Spleen (tissue), 11 donors: Measurements from ENCODE around the gene CMSS1. TPM values are rescaled to one million over a fixed set of nuclear protein-coding genes. Genes with fewer than 3 reads are reported as not detected.

ENCODE experiments used
- DNase-seq: peaks from one replicate; pipeline ENCODE4 v3.0.0-alpha.2; 2020
- H3K27ac ChIP-seq, 8 donors: fragments of 200-600 bp; sonication (generic) in 7 of 8; 1 replicate in 4 of 8; 2 replicates in 4 of 8; pipeline versions ENCODE4 v1.5.0 to v1.8.0; 2016 to 2021; ENCODE audit warnings: inconsistent platforms in 4 of 8, mild to moderate bottlenecking in 4 of 8, moderate library complexity in 1 of 8
- H3K27me3 ChIP-seq, 7 donors: fragments of 200-600 bp; sonication (generic) in 6 of 7; replicated peaks in 1 of 7; 1 replicate in 4 of 7; 2 replicates in 3 of 7; pipeline versions ENCODE4 v1.5.0 to v1.8.0; 2016 to 2021; ENCODE audit warnings: inconsistent platforms in 3 of 7, mild to moderate bottlenecking in 1 of 7
- H3K36me3 ChIP-seq, 6 donors: fragments of 200-600 bp; sonication (generic) in 5 of 6; 1 replicate in 4 of 6; 2 replicates in 2 of 6; pipeline versions ENCODE4 v1.5.0 to v1.8.0; 2016 to 2021; ENCODE audit warnings: inconsistent platforms in 2 of 6
- H3K4me1 ChIP-seq, 6 donors: fragments of 200-600 bp; sonication (generic) in 5 of 6; 1 replicate in 3 of 6; 2 replicates in 3 of 6; pipeline versions ENCODE4 v1.5.0 to v1.8.0; 2016 to 2021; ENCODE audit warnings: inconsistent platforms in 3 of 6
- H3K4me3 ChIP-seq, 8 donors: fragments of 200-600 bp; sonication (generic) in 7 of 8; 1 replicate in 4 of 8; 2 replicates in 4 of 8; pipeline versions ENCODE4 v1.5.0 to v1.8.0; 2016 to 2021; ENCODE audit warnings: inconsistent platforms in 4 of 8, mild to moderate bottlenecking in 4 of 8, moderate library complexity in 2 of 8
- H3K9me3 ChIP-seq, 8 donors: fragments of 200-600 bp; sonication (generic) in 7 of 8; 1 replicate in 4 of 8; 2 replicates in 4 of 8; pipeline versions ENCODE4 v1.5.0 to v1.8.0; 2016 to 2021; ENCODE audit warnings: inconsistent platforms in 4 of 8
- POLR2A ChIP-seq, 3 donors: fragments of 450-650 bp; IDR thresholded peaks; one replicate each; pipeline ENCODE4 v1.5.1; 2017; ENCODE audit warnings: antibody characterized with exemption in 3 of 3, mild to moderate bottlenecking in 1 of 3
- POLR2AphosphoS5 ChIP-seq, 3 donors: sonication (generic); formaldehyde crosslinking; IDR thresholded peaks; one replicate each; pipeline ENCODE4 v1.5.1; 2017; ENCODE audit warnings: antibody characterized with exemption in 3 of 3
- WGBS, 5 donors: extraction: QIAGEN DNeasy Blood & Tissue Kit in 3 of 5; methylation state at CpG; one replicate each; pipeline versions ENCODE4 v1.1.5 to v1.1.7; 2013 to 2018; 5-methylcytosine and 5-hydroxymethylcytosine counted together
- intact Hi-C: fragments of 100-400 bp; cut with DNase I; formaldehyde crosslinking; loops from one replicate; pipeline ENCODE4 v1.15.0; 2023; ENCODE audit warnings: low total_unique reads
- polyA plus RNA-seq, 3 donors: library from polyadenylated mRNA; stranded (reverse); fragments of 200-250 nt; gene quantifications; one replicate each; pipeline ENCODE4 v1.2.1, GENCODE V29; 2013
- total RNA-seq, 7 donors: library from RNA; depleted of rRNA in 3 of 7; stranded (reverse); fragments of >200 nt in 3 of 7; fragmentation: NEBNext Ultra II Directional in 4 of 7; extraction: Animal tissue kit (Norgen Biotek cat#: 25700) in 4 of 7; gene quantifications; one replicate each; pipeline versions ENCODE4 v1.1.0 to v1.2.1, GENCODE V29; 2016 to 2021
- TF ChIP-seq, protein P1 (sequence below), 11 experiments: fragments of 200-600 bp in 7 of 11; fragments of 450-650 bp in 4 of 11; sonication (generic) in 4 of 11; IDR thresholded peaks in 8 of 11; conservative IDR thresholded peaks in 3 of 11; 1 replicate in 7 of 11; 2 replicates in 4 of 11; pipeline versions ENCODE4 v1.4.0 to v1.8.0; 2016 to 2021; ENCODE audit warnings: antibody characterized with exemption in 11 of 11, inconsistent platforms in 4 of 11, mild to moderate bottlenecking in 1 of 11
- donor health status: healthy with polysubstance abuse.
- donor health status: DM: no; HTN: no; CAD: no; lungs with moderate emphysema.
- donor health status: DM: no; HTN: no; CAD: no.
- donor health status: Bipolar disorder and iron deficiency.
- donor health status: healthy.
- donor health status: DM: no; HTN: no; CAD: no.
- donor health status: DM: yes; HTN: yes; CAD: no.

Gene CMSS1
- total and polyA plus RNA-seq, 10 donors, result 6.9 to 30.1 (median 20.0) TPM

- Histone ChIP-seq H3K27ac (peak overlapping the region in 5 of 8 donors; percentile 54 to 88 (median 86)), H3K4me1 (peaks cover 0 to 40% (median 21%) of the 10 kb centered on the region in 6 donors), H3K36me3 (no peaks in the 10 kb centered on the region), H3K4me3 (peak overlapping the region in 1 of 8 donors; percentile 73), H3K9me3 (no peaks in the 10 kb centered on the region), H3K27me3 (peaks cover 0 to 7% (median 0%) of the 10 kb centered on the region in 7 donors)
- DNase-seq, result no peak
- TF ChIP-seq, protein P1, sequence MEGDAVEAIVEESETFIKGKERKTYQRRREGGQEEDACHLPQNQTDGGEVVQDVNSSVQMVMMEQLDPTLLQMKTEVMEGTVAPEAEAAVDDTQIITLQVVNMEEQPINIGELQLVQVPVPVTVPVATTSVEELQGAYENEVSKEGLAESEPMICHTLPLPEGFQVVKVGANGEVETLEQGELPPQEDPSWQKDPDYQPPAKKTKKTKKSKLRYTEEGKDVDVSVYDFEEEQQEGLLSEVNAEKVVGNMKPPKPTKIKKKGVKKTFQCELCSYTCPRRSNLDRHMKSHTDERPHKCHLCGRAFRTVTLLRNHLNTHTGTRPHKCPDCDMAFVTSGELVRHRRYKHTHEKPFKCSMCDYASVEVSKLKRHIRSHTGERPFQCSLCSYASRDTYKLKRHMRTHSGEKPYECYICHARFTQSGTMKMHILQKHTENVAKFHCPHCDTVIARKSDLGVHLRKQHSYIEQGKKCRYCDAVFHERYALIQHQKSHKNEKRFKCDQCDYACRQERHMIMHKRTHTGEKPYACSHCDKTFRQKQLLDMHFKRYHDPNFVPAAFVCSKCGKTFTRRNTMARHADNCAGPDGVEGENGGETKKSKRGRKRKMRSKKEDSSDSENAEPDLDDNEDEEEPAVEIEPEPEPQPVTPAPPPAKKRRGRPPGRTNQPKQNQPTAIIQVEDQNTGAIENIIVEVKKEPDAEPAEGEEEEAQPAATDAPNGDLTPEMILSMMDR (IDR thresholded peaks at IDR 0.05 in 8 of 11, conservative IDR thresholded peaks at IDR 0.05 in 3 of 11), result no peak
- TF ChIP-seq POLR2A (IDR thresholded peaks at IDR 0.05), result no peak
- no peak for TF ChIP-seq POLR2AphosphoS5 (IDR thresholded peaks at IDR 0.05)
- intact Hi-C loops, result loop anchor here (10.0 kb wide), 1 partner anchor 174 kb away; no protein-coding TSS in a partner anchor
- WGBS, 5 donors, result 91 to 97% (median 95%) methylated on average over 2 of the region's 2 CpGs
These were observed 53.0 kb downstream of the CMSS1 start for GRCh38 chr3:99870712-99871111.

- H3K4me1 ChIP-seq, result peaks cover 0 to 40% (median 20%) of the 10 kb centered on the region in 6 donors
- peak overlapping the region in 1 of 8 donors; percentile 73 for H3K4me3 ChIP-seq
- 67 to 89% (median 84%) methylated on average over 4 of the region's 4 CpGs for WGBS, 5 donors
These were observed 53.8 kb downstream of the CMSS1 start for GRCh38 chr3:99871231-99872045.

GRCh38 chr3:99872923-99873254, 55.2 kb downstream of the CMSS1 start:
- Histone ChIP-seq H3K4me3 (peak overlapping the region in 4 of 8 donors; percentile 45 to 73 (median 52)), H3K27me3 (peaks cover 0 to 13% (median 0%) of the 10 kb centered on the region in 7 donors), H3K9me3 (no peaks in the 10 kb centered on the region), H3K4me1 (peaks cover 0 to 39% (median 23%) of the 10 kb centered on the region in 6 donors), H3K27ac (peak overlapping the region in 7 of 8 donors; percentile 43 to 88 (median 84)), H3K36me3 (no peaks in the 10 kb centered on the region)
- intact Hi-C loops, result loop anchor here (10.0 kb wide), 1 partner anchor 172 kb away; no protein-coding TSS in a partner anchor
- DNase-seq, result no peak
- TF ChIP-seq, protein P1 (IDR thresholded peaks at IDR 0.05 in 8 of 11, conservative IDR thresholded peaks at IDR 0.05 in 3 of 11), result no peak
- TF ChIP-seq POLR2A (IDR thresholded peaks at IDR 0.05), result no peak

More at GRCh38 chr3:99871231-99872045, 53.8 kb downstream of the CMSS1 start:
- intact Hi-C loops, result loop anchor here (10.0 kb wide), 1 partner anchor 173 kb away; no protein-coding TSS in a partner anchor
- DNase-seq, result no peak
- TF ChIP-seq POLR2A (IDR thresholded peaks at IDR 0.05) (no peak), POLR2AphosphoS5 (IDR thresholded peaks at IDR 0.05) (no peak)
- TF ChIP-seq, protein P1 (IDR thresholded peaks at IDR 0.05 in 8 of 11, conservative IDR thresholded peaks at IDR 0.05 in 3 of 11), result no peak
- H3K36me3 ChIP-seq, result no peaks in the 10 kb centered on the region
- peak overlapping the region in 6 of 8 donors; percentile 9 to 88 (median 85) for H3K27ac ChIP-seq
- H3K27me3 ChIP-seq, result peaks cover 0 to 13% (median 0%) of the 10 kb centered on the region in 7 donors
- H3K9me3 ChIP-seq, result no peaks in the 10 kb centered on the region
